Cardiac muscle cell (in vitro differentiated cells and primary cell): Measurements from ENCODE around the gene USP4. TPM values are rescaled to one million over a fixed set of nuclear protein-coding genes. Genes with fewer than 3 reads are reported as not detected.
"Not testable (repeated sequence)": the region's sequence is repeated elsewhere in the genome, so short reads cannot be mapped to it uniquely, and the experiment has no call there.

Experiments
- DNase-seq, 2 donors: peaks; one replicate each; pipeline versions ENCODE4 v3.0.0 to v3.0.0-alpha.2; 2010 to 2017; ENCODE audit warnings: low read depth in 1 of 2, low spot score in 1 of 2
- H3K27ac ChIP-seq: fragments of 200-600 bp; sonication (generic); 2 replicates; pipeline ENCODE4 v1.5.1; 2016
- H3K27me3 ChIP-seq: fragments of 200-600 bp; sonication (generic); 2 replicates; pipeline ENCODE4 v1.6.0; 2016; ENCODE audit warnings: control low read depth
- H3K36me3 ChIP-seq: fragments of 200-600 bp; sonication (generic); 2 replicates; pipeline ENCODE4 v1.5.1; 2016; ENCODE audit warnings: control low read depth
- H3K4me1 ChIP-seq: fragments of 200-600 bp; sonication (generic); 2 replicates; pipeline ENCODE4 v1.8.1; 2017; ENCODE audit warnings: low read depth, mild to moderate bottlenecking, mixed run types
- H3K4me3 ChIP-seq: fragments of 200-600 bp; sonication (generic); 2 replicates; pipeline ENCODE4 v1.5.1; 2016; ENCODE audit warnings: mild to moderate bottlenecking
- H3K9me3 ChIP-seq: fragments of 200-600 bp; sonication (generic); 2 replicates; pipeline ENCODE4 v1.5.1; 2017; ENCODE audit warnings: low read depth, mild to moderate bottlenecking, control low read depth
- polyA plus RNA-seq: library from polyadenylated mRNA; unstranded; fragments of >200 nt; fragmentation: Nextera tagmentation; extraction: Ambion mirVana; gene quantifications from 2 replicates; pipeline ENCODE4 v1.2.1, GENCODE V29; 2016
- total RNA-seq: library from RNA; depleted of rRNA; stranded (reverse); fragments of >200 nt; gene quantifications from 2 replicates; pipeline ENCODE4 v1.2.3, GENCODE V29; 2016
- TF ChIP-seq, protein P1 (sequence below): IDR thresholded peaks from 2 replicates; pipeline ENCODE4 v1.5.1; 2012; ENCODE audit warnings: low read depth, mild to moderate bottlenecking, low read length

The USP4 gene
- total and polyA plus RNA-seq, 2 experiments from 2014 or later: 22.7 to 30.1 TPM

DNA sequence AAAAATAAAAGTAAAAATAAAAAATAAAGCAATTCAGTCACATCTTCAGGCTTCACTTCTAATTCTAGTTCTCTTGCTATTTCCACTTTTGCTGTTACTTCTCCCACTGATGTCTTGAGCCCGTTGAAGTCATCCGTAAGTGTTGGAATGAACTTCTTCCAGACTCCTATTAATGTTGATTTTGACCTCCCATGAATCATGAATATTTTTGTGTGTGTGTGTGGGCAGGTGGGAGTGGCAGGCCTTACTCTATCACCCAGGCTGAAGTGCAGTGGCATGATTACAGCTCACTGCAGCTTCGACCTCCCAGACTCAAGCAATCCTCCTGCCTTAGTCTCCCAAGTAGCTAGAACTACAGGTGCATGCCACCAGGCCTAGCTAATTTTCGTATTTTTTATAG, 10.7 kb downstream of the USP4 start:
- no peak for DNase-seq
- H3K9me3 ChIP-seq: no peaks in the 10 kb centered on the region
- peaks cover 42% of the 10 kb centered on the region for H3K36me3 ChIP-seq
- H3K27me3 ChIP-seq: no peaks in the 10 kb centered on the region
- no peaks in the 10 kb centered on the region for H3K4me1 ChIP-seq
- H3K4me3 ChIP-seq: no peak overlapping the region
- TF ChIP-seq, protein P1, sequence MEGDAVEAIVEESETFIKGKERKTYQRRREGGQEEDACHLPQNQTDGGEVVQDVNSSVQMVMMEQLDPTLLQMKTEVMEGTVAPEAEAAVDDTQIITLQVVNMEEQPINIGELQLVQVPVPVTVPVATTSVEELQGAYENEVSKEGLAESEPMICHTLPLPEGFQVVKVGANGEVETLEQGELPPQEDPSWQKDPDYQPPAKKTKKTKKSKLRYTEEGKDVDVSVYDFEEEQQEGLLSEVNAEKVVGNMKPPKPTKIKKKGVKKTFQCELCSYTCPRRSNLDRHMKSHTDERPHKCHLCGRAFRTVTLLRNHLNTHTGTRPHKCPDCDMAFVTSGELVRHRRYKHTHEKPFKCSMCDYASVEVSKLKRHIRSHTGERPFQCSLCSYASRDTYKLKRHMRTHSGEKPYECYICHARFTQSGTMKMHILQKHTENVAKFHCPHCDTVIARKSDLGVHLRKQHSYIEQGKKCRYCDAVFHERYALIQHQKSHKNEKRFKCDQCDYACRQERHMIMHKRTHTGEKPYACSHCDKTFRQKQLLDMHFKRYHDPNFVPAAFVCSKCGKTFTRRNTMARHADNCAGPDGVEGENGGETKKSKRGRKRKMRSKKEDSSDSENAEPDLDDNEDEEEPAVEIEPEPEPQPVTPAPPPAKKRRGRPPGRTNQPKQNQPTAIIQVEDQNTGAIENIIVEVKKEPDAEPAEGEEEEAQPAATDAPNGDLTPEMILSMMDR: no peak
- no peak overlapping the region for H3K27ac ChIP-seq

DNA sequence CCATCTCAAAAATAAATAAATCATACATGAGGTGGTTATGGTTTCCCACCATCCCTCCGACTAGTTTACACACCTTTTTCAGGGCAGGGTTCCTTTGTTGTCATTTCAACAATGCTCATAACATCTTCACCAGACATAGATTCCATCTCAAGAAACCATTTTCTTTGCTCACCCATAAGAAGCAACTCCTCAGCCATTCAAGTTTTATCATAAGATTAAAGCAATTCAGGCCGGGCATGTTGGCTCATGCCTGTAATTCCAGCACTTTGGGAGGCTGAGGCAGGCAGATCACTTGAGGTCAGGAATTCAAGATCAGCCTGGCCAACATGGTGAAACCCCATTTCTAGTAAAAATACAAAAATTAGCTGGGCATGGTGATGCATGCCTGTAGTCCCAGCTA, 11.5 kb downstream of the USP4 start:
- not testable (repeated sequence) for H3K9me3 ChIP-seq
- peaks cover 46% of the 10 kb centered on the region for H3K36me3 ChIP-seq

DNA sequence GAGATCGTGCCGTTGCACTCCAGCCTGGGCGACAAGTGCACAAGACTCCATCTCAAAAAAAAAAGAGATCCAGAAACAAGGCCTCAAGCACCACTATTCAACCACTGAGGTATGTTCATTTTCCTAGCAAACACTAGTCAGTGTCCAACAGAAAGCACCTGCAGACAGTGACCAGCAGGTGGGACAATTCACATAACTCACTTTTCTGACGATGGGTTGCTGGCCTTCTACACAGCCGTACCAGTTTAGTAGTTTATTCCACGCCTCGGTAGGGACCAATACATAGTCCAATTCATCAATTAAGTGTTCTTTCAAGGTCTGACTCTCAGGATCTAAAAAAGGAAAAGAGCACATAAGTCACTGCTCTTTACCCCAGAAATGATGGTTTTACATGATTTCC, 12.4 kb downstream of the USP4 start:
- Histone ChIP-seq H3K27ac (no peak overlapping the region), H3K9me3 (no peaks in the 10 kb centered on the region), H3K4me1 (no peaks in the 10 kb centered on the region), H3K36me3 (peaks cover 46% of the 10 kb centered on the region), H3K27me3 (no peaks in the 10 kb centered on the region), H3K4me3 (no peak overlapping the region)
- TF ChIP-seq, protein P1: peak; percentile 26
- no peak for DNase-seq

More for the DNA sequence above, 11.5 kb downstream of the USP4 start:
- H3K4me1 ChIP-seq, H3K27ac ChIP-seq, H3K4me3 ChIP-seq, H3K27me3 ChIP-seq, DNase-seq: not testable (repeated sequence)

- DNase-seq: no peak
- H3K4me3 ChIP-seq: no peak overlapping the region
- H3K36me3 ChIP-seq: peaks cover 44% of the 10 kb centered on the region
- H3K9me3 ChIP-seq: no peaks in the 10 kb centered on the region
- no peaks in the 10 kb centered on the region for H3K4me1 ChIP-seq
- no peak overlapping the region for H3K27ac ChIP-seq
- TF ChIP-seq, protein P1: no peak
- no peaks in the 10 kb centered on the region for H3K27me3 ChIP-seq
These were observed 15.1 kb downstream of the USP4 start for GRCh38 chr3:49324768-49325167.

DNA sequence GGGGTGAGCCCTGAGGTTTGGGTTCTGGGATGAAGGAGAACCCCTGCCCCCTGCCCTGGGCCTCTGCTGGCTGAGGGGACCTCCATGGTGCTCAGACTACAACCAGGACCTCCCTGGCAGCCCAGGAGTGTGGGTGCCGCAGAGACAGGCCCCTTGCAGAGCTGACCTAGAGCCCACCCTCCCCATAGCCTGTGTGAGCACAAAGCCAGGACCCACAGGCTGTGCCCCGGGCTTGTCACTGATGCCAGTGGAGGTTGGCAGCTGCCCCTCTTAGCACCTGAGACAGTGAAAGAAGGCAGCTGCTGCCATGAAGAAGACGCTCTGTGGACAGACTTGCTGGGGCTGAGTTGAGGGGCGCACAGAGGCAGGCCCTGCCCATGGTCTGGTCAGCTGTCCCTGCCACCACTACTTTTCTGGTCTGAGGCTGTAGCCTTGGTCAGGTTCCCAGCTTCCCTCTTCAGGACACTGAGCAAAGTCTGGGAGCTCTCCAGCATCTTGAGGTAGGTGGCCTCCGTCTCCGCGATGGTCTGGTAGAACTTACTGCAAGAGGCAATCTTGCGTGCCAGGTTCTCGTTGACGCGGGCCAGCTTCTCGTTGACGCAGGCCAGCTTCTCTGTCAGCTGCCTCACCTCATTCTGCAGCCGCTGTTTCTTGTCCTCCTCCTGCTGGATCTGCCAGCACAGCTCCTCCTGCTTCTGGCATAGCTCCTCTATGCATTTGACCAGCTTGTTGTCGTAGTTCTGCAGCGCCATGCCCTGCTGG, 23.0 kb downstream of the USP4 start:
- H3K4me1 ChIP-seq: no peaks in the 10 kb centered on the region
- H3K9me3 ChIP-seq: no peaks in the 10 kb centered on the region
- H3K4me3 ChIP-seq: no peak overlapping the region
- peaks cover 34% of the 10 kb centered on the region for H3K36me3 ChIP-seq
- no peaks in the 10 kb centered on the region for H3K27me3 ChIP-seq
- DNase-seq: no peak
- H3K27ac ChIP-seq: no peak overlapping the region
- TF ChIP-seq, protein P1: no peak

- Histone ChIP-seq H3K27ac (no peak overlapping the region), H3K36me3 (peaks cover 40% of the 10 kb centered on the region), H3K27me3 (no peaks in the 10 kb centered on the region), H3K4me3 (no peak overlapping the region), H3K9me3 (no peaks in the 10 kb centered on the region), H3K4me1 (no peaks in the 10 kb centered on the region)
- TF ChIP-seq, protein P1: no peak
- peak in 1 of 2 donors; percentile 9 for DNase-seq
These were observed 25.8 kb downstream of the USP4 start for GRCh38 chr3:49313896-49314688.
